Measurements from ENCODE around the gene ASIC4. TPM values are rescaled to one million over a fixed set of nuclear protein-coding genes. Genes with fewer than 3 reads are reported as not detected.

ASIC4 gene
- polyA plus RNA-seq, 1 donor (not counting 4 experiments of a cell fraction or from before 2014, with no cell fraction given) = not detected

- Histone ChIP-seq H3K4me3 (ENCODE audit: control insufficient read depth in 2 of 3, extremely low read depth in 1 of 3, insufficient read depth in 2 of 3, low read depth in 1 of 3, low read length in 3 of 3) (no peak overlapping the region), H3K79me2 (ENCODE audit: control insufficient read depth, insufficient read depth, low read length) (no peaks in the 10 kb centered on the region), H3K27ac (ENCODE audit: control insufficient read depth, insufficient read depth, low read length) (no peak overlapping the region), H4K20me1 (ENCODE audit: control insufficient read depth, extremely low read depth, insufficient read depth, low read length) (no peaks in the 10 kb centered on the region), H3K9me3 (ENCODE audit: control insufficient read depth, low read depth, low read length) (no peaks in the 10 kb centered on the region), H3K4me2 (ENCODE audit: control insufficient read depth, extremely low read depth, insufficient read depth, low read depth, low read length) (no peak overlapping the region), H3K9me1 (ENCODE audit: control insufficient read depth, extremely low read depth, insufficient read depth, low read length) (no peaks in the 10 kb centered on the region), H3K36me3 (ENCODE audit: control insufficient read depth in 2 of 2, extremely low read depth in 1 of 2, insufficient read depth in 2 of 2, low read length in 2 of 2) (no peaks in the 10 kb centered on the region), H3K27me3 (ENCODE audit: control insufficient read depth, extremely low read depth, insufficient read depth, low read length) (peaks cover 9% of the 10 kb centered on the region), H2AFZ (ENCODE audit: control insufficient read depth, low read length) (no peak overlapping the region), H3K4me1 (ENCODE audit: control insufficient read depth, extremely low read depth, insufficient read depth, low read length) (no peaks in the 10 kb centered on the region), H3K9ac (ENCODE audit: control insufficient read depth, extremely low read depth, insufficient read depth, low read length) (no peak overlapping the region)
- dilution Hi-C loops (cut with MboI; ENCODE audit: extremely low pct_ligation_motif_present, low sequenced_read_pairs) = no loop called here
- TF ChIP-seq CTCF (optimal IDR thresholded peaks at IDR 0.05 in 1 of 3, IDR thresholded peaks at IDR 0.05 in 1 of 3, conservative IDR thresholded peaks at IDR 0.05 in 1 of 3; ENCODE audit: extremely low read depth in 1 of 3, insufficient read depth in 2 of 3, low read length in 3 of 3) (no peak), EZH2 (IDR thresholded peaks at IDR 0.05; ENCODE audit: low read length) (no peak)
- FAIRE-seq (no peak), DNase-seq (ENCODE audit: low read depth, low spot score) (no peak)
Measured at GRCh38 chr2:219557320-219557719, 43.0 kb downstream of the ASIC4 start.

DNA sequence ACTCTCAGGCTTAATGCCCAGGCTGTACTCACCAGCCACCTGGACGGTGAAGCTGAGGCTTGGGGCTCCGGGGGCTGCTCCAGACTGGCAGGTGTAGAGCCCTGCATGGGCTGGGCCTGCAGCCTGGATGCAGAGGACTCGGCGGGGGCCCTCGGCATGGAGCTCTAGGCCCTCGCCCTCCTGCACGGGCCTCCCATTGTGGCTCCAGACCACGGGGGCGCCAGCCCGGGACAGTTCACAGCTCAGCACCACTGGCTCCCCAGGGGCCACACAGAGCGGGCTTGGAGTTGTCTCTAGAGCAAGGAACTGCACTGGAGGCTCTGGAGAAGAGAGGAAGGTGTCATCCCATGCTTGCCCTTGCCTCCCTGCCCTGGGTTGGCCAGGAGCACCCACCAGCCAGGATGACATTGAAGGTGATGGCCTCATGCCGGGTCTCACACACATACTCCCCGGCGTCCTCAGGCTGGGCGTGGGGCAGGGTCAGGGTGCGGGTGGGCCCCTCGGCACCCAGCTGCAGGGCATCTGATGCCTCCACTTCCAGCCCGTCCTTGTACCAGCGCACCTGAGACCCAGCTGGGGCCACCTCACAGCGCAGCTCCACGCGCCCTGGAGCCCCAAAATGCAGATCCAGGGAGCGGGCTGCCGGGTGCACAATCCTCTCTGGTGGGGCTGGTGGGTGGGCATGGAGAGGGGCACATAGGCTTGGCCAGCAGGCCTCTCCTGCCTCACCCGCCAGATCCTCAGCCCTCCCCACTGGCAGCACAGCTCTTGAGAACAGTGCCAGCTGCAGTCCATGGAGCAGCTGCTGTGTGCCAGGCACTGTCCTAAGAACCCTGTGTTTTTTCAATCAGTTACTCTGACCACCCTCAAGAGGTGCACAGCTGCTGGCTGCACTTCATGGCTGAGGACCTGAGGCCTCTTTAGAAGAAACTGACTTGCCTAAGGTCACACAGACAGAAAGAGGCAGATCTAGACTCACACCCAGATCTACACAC lies 43.8 kb downstream of the ASIC4 start:
- no peak overlapping the region for H2AFZ ChIP-seq (ENCODE audit: control insufficient read depth, low read length)
- no peaks in the 10 kb centered on the region for H3K36me3 ChIP-seq (ENCODE audit: control insufficient read depth in 2 of 2, extremely low read depth in 1 of 2, insufficient read depth in 2 of 2, low read length in 2 of 2)
- DNase-seq (ENCODE audit: low read depth, low spot score) = no peak
- TF ChIP-seq EZH2 (IDR thresholded peaks at IDR 0.05; ENCODE audit: low read length) (no peak), CTCF (optimal IDR thresholded peaks at IDR 0.05 in 1 of 3, IDR thresholded peaks at IDR 0.05 in 1 of 3, conservative IDR thresholded peaks at IDR 0.05 in 1 of 3; ENCODE audit: extremely low read depth in 1 of 3, insufficient read depth in 2 of 3, low read length in 3 of 3) (no peak)
- H3K9me3 ChIP-seq (ENCODE audit: control insufficient read depth, low read depth, low read length) = no peaks in the 10 kb centered on the region
- H3K4me1 ChIP-seq (ENCODE audit: control insufficient read depth, extremely low read depth, insufficient read depth, low read length) = no peaks in the 10 kb centered on the region
- H3K4me2 ChIP-seq (ENCODE audit: control insufficient read depth, extremely low read depth, insufficient read depth, low read depth, low read length) = no peak overlapping the region
- H4K20me1 ChIP-seq (ENCODE audit: control insufficient read depth, extremely low read depth, insufficient read depth, low read length) = no peaks in the 10 kb centered on the region
- H3K79me2 ChIP-seq (ENCODE audit: control insufficient read depth, insufficient read depth, low read length) = no peaks in the 10 kb centered on the region
- no peak for FAIRE-seq
- no peak overlapping the region for H3K4me3 ChIP-seq (ENCODE audit: control insufficient read depth in 2 of 3, extremely low read depth in 1 of 3, insufficient read depth in 2 of 3, low read depth in 1 of 3, low read length in 3 of 3)
- H3K9me1 ChIP-seq (ENCODE audit: control insufficient read depth, extremely low read depth, insufficient read depth, low read length) = no peaks in the 10 kb centered on the region
- peaks cover 9% of the 10 kb centered on the region for H3K27me3 ChIP-seq (ENCODE audit: control insufficient read depth, extremely low read depth, insufficient read depth, low read length)
- H3K27ac ChIP-seq (ENCODE audit: control insufficient read depth, insufficient read depth, low read length) = no peak overlapping the region
- dilution Hi-C loops (cut with MboI; ENCODE audit: extremely low pct_ligation_motif_present, low sequenced_read_pairs) = no loop called here
- no peak overlapping the region for H3K9ac ChIP-seq (ENCODE audit: control insufficient read depth, extremely low read depth, insufficient read depth, low read length)
